Head of caudate nucleus (tissue), 42 donors: ENCODE measurements around the gene ACAD8.
"Not testable (repeated sequence)": the region's sequence is repeated elsewhere in the genome, so short reads cannot be mapped to it uniquely, and the experiment has no call there.

Experiments used
- DNase-seq, 42 donors: peaks; one replicate each; pipeline versions ENCODE4 v3.0.0 to v3.0.0-alpha.2; 2020 to 2021; ENCODE audit warnings: mixed read lengths in 7 of 42
- intact Hi-C: fragments of 100-400 bp; cut with DNase I; formaldehyde crosslinking; loops from one replicate; pipeline ENCODE4 v1.15.0; 2022

The ACAD8 gene

DNA sequence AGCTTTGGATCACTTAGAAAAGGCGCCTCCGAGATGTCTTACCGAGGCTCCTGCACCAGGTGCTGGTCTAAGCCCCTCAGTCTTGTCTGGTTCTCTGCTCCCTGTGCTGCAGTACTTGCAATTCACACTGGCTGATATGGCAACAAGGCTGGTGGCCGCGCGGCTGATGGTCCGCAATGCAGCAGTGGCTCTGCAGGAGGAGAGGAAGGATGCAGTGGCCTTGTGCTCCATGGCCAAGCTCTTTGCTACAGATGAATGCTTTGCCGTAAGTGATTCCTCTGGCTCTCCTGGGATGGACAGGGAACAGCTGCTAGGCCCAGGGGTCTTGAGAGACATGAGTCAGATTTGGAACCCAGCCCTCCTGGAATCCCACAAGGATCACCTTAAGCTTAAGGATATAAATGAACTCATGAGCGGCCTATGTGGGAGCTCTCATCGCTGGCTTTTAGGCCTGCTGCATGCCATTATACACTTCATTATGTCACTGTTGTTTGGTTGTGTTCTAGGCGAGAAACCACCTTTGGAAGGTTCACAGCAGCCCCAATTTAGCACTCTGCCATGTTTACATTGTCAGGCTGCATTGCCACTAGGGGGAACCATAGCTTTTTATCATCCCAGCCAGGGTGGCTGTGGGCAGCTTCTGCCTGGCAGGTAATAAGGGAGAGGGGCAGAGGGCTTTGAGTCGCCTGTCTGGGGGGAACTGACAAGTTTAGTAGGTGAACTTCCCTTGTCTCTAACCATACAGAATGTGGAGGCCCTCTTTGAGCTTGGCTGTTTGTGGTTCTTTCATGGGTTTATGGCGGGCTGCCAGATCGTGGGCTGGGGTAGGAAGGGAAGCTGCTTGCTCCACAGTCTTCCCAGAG is 8.5 kb downstream of the ACAD8 start:
- peak in 5 of 42 donors; percentile 9 to 33 (median 32) for DNase-seq
- intact Hi-C loops = no loop called here

DNA sequence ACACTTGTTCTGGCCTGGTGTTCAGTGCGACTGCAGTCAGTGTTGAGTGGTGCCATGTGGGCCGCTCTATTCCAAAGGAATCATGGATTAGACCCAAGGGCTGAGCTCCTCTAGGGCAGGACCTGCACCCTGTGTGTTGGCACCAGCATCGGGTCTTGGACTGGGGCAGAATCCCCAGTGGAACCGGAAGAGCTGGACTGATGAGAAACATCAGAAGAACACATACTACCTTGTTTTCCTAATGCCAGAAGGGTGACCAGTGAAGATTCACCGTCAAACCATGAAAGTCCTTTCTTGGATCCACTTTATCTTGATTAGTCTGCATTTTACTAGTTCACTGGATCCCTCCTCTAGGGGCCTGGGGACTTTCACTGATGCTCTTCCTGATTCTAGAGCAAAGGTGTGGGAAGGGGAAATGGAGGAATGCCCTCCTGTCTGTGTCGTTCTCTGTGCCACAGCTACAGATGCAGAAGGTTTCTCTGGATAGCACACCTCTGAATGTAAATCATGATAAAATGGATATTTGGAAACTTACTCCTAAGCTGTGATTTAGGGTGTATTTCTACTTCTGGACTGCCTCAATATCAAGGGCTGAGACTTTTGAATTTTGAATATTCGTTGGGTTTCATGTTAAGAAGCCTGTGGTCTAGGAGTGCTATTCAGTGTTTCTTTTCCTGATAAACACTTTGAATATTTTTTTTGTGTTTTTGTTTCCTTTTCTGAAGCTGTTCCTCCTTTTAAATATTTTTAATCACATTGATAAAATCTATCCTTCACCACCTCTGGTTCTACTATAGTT is 11.8 kb downstream of the ACAD8 start:
- intact Hi-C loops = no loop called here
- DNase-seq = no peak

DNA sequence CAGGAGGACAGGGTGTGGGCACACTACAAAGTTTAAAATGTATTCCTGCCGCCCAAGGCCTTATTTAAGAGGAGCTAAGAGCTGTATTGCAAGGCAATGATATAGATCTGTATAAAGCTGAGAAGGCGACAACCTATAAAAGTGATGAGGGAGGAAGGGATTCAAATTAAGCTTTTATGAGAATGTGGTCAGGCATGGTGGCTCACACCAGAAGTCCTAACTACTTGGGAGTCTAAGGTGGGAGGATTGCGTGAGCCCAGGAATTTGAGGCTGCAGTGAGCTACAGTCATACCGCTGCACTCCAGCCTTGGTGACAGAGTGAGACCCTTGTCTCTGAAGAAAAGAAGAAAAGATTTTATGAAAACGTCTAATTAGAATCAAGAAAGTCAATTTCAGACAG is 13.1 kb downstream of the ACAD8 start:
- DNase-seq = no peak
- intact Hi-C loops = no loop called here

DNA sequence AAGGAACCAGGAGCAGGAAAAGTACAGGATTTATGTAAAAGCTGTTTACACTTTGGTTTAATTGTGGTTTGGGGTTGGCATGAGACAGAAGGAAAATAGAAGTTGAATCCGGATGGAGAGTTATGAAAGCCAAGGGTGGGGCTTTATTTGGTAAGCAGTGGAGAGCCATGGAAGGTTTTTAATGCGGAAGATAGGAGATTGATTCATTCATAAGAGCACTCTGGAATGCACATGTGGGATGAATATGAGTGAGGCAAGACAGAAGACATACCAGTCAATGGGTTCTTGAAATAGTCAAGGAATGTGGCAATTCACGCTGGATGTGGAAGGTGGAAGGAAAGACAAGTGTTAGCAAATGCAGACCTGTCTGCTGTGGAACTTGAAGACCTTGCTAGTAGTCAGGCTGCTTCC is 13.5 kb downstream of the ACAD8 start:
- DNase-seq = no peak
- intact Hi-C loops = no loop called here

DNA sequence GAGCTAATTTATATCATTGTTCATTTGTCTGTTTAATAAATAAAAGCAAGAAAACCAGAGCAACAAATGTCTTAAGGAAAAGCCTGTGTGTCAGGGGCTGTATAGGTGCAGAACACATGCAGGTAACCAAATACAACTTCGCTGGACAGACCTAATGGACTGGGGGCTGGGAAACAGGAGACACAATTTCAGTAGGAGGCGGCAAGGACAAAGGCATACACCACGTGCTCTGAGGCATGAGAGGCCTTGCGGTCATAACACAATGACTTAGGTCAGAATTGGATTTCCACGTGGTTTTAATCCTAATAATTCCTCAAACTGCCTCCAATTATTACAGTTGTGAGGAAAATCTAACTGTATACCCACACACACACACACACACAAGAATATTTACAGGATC is 14.1 kb downstream of the ACAD8 start:
- intact Hi-C loops = no loop called here
- DNase-seq = no peak

DNA sequence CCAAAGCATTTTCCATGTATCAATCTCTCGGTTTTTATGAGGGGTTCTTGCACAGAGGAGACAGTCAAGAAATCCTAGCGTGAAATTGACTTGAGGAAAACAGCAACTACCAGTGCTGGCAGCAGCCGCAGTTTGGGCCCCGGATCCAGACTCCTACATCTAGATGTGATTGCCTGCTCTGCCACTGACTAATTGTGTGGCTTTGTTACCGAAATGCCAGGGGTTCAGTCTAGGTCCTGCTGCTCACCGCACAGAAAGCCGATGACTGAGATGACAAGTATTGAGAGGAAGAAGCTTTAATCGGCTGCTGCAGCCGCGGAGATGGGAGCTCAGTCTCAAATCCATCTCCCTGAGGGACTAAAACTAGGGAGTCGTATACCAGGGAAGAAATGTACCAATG is 14.6 kb downstream of the ACAD8 start:
- intact Hi-C loops = no loop called here
- no peak for DNase-seq

DNA sequence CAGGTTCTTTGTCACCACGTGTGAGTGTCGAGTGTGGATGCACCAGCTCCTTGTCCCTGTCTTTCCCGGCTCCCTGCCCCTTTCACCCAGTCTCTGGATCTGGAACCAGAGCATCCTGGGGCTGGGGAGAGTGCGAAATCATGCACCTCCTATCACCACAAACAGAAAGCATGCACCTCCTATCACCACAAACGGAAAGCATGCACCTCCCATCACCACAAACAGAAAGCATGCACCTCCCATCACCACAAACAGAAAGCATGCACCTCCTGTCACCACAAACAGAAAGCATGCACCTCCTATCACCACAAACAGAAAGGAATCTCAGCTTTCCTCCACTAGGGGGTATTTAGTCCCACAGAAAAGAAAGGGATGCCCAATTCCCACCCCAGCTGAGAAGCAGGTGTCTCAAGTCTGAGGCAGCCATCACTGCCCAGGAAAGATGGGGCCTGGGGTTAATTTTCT is 16.9 kb downstream of the ACAD8 start:
- intact Hi-C loops = no loop called here
- DNase-seq = no peak

DNA sequence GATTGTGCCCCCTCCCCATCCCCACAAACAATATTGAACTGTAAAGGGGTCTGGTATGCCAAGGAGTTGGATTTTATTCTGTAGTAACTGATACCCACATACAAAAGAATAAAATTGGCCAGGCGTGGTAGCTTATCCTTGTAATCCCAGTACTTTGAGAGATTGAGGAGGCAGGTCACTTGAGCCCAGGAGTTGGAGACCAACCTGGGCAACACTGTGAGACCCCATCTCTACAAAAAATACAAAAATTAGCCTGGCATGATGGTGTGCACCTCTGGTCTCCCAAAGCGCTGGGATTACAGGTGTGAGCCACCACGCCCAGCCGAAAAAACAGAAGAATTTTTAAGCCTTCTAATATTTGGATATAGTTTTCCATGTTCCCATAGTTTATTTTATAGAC is 18.6 kb downstream of the ACAD8 start:
- intact Hi-C loops = no loop called here
- DNase-seq = no peak

DNA sequence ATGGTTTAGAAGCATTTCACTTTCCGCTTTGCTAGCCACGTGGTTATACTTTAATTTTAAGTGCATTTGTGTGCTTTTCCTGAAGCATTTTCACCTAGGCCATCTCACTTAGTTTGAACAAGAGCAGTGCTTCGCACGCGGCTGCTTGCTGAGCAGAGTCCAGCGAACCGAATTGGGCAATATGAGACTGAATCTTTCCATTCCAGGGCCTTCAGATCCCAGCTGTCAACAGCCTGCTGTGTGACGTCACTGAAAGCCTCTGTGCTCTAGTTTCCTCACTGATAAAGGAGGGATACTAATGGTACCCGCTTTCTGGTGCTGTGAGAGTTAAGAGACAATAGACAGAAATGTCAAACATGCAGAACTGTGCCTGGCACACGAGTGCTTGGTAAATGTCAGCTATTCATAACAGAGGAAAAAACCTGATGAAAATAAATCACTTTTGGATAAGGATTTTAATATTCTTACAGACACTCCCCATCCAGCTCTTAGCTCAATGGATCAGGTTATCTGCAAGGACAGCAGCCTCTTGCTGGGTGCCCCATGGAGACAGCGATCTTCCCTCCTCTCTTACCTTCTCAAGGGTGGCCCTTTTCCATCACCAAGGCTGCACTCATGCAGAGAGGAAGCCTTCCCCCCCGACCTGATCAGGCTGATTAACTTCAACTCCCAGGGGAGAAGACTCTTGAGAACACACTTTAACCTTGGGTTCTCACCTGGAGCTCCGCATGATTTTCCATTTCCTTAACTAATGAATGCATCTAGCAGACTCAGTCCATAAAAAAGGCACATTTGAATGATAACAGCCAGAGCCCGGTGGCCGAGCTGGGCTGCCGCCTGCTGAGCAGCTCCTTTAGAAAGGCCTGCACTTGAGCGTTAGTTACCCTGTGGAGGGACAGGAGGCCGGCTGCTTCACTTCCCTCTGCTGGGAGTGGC is 19.3 kb downstream of the ACAD8 start:
- peak in 2 of 42 donors; percentile 5 to 24 for DNase-seq
- intact Hi-C loops = no loop called here

DNA sequence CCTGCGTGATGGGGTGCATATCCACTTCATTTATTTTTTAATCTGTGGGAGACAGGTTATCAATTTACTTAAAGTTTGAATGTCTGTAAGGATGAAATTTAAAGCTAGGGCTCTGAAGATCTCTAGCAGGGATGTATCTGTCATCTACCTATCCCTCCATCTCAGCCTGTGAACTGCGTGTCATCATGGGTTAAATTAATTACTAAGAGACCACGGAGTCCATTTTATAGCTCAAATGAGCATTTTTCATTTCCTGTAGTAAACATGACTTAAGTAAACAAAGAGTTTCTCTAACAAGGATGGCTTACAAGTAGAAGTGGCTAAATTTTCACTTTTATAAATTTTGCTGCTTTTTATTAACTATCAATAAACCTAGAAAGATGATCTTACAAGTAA is 19.9 kb downstream of the ACAD8 start:
- DNase-seq = no peak
- intact Hi-C loops = no loop called here

DNA sequence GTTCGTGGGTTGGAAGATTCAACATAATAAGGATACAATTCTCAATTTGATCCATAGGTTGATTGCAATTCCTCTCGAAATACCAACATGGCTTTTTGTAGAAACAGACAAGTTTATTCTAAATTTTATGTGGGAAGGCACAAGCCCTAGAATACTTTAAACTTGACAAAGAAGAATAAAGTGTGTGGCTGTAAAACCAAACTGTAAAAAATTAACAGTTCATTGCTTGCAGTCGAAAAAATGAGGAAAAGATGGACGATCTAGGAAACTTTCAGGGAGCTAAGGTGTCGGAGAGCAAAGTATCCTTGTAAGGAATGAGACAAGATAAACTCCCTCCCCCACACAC is 21.8 kb downstream of the ACAD8 start:
- no peak for DNase-seq
- intact Hi-C loops = no loop called here

DNA sequence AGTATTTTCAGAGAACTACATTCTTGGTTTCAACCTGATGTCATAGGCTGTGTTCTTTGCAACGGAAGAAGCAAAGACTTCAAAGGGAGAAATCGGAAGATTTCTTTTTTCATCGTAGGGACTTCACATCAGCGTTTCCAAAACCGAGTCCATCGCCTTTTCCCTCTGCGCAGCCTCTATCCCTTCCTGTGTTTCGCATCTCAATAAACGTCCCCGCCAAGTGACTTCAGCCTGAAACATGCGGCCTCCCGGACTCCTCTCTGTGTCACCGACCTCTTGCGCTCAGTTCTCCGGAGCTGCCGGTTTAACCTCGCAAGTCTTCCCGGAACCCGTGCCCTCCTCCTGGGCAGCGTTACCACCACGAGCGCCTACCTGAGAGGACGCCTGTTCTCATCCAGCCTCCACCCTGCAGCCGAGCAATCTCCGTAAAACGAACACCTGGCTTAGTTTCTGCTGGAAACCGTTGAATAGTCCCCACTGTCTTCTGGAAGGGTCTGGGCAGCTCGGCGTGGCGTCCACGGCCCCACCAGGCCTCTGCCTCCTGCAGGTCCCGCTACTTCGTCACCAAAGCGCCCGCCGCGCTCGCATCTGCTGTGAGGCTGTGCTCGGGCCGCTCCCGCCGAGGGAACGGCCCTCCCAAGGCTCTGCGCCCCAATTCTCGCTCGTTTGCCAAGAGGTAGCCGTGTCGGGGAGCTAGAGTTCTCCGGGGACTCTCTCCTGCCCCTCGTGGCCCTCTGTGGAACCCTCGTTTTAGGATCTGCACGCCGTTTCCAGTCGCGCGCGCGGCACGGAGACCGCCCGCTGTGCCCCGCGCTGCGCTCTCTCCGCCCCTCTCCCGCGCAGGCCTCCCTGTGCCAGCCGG is 22.4 kb downstream of the ACAD8 start, which contains the start of gene GLB1L3:
Gene GLB1L3, plus strand, starts transcription at position 846 of the 862 bp plus-strand sequence. CDS start 362 bp downstream, outside the sequence.
- intact Hi-C loops = no loop called here
- DNase-seq = peak; percentile 57 to 93 (median 80)

DNA sequence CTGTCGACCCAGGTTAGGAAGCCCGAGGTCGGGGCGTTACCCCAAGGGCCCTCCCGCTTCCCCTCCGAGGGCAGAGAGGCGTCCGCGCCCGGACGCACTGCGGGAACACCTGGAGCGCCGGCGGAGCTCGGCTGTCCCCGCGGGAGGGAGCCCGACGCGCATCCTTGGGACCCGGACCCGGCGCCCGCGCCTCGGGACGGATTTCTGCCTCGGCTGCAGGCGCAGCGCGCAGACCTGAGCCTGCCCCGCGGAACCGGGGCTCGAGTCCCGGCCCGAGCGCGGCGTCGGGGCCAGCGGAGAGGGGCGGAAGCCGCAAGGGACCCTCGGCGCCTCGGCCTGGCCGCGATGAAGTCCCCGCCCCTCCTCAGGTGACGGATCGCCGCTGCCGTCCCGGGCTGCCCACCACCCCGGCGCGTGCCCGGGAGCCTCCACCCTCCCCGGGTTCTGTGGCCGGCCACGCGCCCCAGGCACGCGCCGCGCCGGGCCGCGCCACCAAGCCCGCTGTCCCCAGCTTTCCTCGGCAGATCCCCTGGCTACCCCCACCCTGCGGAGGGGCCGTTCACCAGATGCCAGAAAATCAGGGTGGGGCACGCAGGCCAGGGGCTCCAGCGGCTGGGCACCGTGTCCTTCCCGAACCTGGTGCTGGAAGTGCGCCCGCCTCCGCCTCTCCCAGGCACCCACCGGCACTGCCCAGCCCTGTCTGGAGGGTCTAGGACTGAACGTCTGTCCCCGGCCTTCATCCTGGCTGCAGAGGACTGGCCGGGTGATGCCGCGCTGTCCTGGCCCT is 23.2 kb downstream of the ACAD8 start:
- DNase-seq = peak in 20 of 42 donors; percentile 7 to 61 (median 38)
- intact Hi-C loops = no loop called here

DNA sequence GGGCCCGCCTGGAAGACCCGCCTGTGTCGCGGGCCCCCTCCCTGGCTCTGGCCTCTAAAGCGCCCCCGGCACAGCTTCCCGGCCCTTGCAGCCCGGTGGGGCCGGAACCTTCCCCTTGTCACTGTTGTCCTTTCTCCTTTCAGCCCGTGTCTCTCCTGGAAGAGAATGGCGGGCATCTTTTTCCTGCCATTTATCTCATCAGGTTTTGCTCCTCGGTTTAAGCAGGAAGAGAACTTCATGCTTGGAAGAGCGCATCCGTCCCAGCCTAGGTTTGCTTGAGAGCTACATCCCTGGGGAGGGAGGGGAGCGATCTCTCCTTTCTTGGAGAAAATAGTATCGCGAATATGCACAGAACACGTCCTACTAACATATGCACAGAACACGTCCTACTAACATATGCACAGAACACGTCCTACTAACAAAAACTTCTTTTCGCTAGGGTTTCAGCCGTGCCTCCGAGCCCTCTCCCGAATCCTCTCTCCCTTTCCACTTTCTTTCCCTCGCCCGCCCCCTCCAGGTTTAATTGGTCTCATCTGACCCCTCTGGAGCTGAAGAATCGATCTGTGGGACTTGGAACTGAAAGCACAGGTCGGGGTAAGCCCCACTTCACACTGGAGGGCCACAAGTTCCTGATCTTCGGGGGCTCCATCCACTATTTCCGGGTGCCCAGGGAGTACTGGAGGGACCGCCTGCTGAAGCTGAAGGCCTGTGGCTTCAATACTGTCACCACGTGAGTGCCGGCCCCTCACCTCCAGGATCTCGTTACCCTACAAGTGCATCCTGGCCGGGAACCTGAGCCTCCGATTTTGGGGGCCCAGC is 24.0 kb downstream of the ACAD8 start:
- peak in 11 of 42 donors; percentile 6 to 59 (median 29) for DNase-seq
- intact Hi-C loops = no loop called here

DNA sequence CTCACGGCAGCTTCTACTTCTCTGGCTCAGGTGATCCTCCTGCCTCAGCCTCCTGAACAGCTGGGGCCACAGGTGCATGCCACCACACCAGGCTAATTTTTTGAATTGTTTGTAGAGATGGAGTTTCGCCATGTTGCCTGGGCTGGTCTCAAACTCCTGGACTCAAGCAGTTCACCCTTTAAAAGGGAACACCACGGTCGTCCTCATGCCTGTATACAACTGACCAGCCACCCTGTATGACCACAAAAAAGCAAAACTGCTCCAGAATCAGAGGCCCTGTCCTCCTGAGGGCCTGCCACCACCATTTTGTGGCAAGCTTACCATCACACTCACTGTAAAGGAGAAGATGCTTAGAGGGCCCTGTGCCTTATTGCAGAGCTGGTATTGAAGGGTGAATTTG is 25.0 kb downstream of the ACAD8 start:
- peak in 2 of 42 donors; percentile 12 to 13 for DNase-seq
- intact Hi-C loops = no loop called here

DNA sequence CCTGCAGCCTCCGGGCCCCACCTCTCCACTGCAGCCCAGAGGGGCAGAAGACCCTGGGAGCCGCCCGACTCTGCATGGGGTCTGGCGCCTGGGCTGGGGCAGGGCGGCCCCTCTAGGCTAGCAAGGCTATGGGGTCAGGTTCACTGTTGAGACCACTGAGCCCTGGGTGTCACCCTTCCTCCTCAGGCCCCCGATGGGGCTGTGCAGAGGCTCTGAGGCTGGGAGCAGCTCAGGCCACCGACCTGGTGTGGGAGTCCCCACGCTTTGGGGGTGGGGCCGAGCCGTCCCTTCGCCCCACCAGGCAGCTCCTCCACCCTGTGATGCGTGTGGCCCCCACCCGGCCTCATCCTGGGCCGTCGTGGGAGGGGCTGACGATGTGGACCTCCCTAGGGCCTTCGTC is 28.3 kb downstream of the ACAD8 start:
- intact Hi-C loops, DNase-seq: not testable (repeated sequence)
